ENCODE data around the gene RASL12.
"Not testable (repeated sequence)": the region's sequence is repeated elsewhere in the genome, so short reads cannot be mapped to it uniquely, and the experiment has no call there.

RASL12 gene

DNA sequence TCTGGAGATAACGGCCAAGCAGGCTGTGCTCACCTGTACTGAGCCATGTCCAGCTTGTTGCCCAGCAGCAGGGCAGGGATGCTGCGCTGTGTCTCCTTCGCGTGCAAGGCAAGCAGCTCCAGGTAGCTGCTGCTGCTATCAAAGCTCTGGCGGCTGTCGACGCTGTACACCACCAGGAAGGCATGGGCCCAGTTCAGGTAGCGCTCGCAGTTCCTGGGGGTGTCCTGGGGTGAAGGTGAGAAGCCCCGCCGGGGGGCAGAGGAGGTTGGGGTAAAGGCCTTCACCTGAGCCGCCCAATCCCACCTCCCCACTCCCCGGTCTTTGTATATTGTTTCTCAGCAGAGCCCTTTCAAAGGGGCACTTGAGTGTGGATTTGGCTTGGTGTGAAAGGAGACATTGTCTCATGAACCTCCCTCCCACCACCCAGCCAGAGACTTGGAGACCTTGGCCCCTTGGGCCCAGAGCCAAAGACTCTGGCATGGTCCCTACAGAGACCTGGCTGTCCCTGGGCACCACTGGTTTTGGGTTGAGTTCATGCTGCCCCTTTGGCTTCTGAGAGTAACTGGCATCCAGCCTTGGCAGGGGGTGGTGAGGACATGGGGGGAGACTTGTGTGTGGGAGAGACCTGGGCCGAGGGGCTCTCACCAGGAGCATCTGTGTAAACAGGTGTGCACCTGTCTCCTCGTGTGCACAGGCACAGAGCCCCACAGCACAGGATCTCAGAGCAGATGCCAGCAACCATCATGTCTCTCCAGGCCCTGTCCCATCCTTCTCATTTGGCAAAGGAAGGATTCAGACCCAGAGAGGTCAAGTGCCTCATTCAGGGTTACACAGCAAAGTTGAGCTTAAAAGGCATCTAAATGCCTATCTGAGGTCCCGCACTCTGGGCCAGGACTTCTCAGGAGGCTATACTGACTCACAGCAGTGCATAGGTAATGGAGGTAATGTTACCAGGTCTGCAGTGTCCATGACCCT, 9.1 kb downstream of the RASL12 start:
- no peak for TF ChIP-seq ZNF274 (IDR thresholded peaks at IDR 0.05; ENCODE audit: low read depth, low read length)

DNA sequence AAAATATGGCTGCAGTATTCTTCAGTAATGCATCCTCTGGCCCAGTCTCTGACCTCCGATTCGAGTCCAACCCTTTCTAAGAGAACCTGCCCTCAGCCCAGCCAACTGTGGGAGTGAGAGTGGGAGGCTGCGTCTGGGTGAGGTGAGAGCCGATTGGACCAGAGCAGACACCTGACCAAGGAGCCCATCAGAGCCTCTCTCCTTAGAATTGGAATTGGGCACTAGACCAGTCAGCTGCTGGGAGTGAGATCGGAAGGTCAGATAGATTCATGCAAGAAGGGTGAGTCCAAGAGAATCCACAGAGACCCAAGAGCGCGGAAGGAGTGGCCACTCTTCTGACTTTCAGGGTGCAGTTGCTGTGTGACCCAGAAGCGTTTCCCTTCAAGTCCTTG, 10.2 kb downstream of the RASL12 start:
- H3K4me3 ChIP-seq (ENCODE audit: low read length): no peak overlapping the region
- TF ChIP-seq ZNF274 (IDR thresholded peaks at IDR 0.05; ENCODE audit: low read depth, low read length): no peak

More for the DNA sequence above, 9.1 kb downstream of the RASL12 start:
- no peak overlapping the region for H3K4me3 ChIP-seq (ENCODE audit: low read length)

GRCh38 chr15:65056868-65057548, 10.8 kb downstream of the RASL12 start:
- H3K4me3 ChIP-seq (ENCODE audit: low read length): no peak overlapping the region
- no peak for TF ChIP-seq ZNF274 (IDR thresholded peaks at IDR 0.05; ENCODE audit: low read depth, low read length)

DNA sequence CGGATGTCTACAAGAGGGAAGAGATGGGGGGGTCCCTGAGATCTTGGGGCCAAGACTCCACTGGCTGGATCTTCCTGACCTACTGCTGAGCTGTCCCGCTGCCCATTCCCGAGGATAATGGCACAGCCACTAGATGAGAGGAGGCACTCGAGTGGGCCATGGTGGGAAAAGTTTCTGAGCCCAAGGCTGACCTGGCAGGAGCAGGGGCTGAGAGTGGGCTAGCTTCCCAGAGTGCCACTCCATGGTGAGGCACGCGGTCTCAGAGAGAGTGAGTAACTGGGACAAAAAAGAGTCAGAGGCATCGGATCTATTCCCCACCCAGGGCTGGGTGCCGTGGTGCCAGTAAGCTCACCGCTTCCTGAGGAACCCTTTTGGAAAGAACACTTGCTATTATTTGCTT, 11.7 kb downstream of the RASL12 start:
- TF ChIP-seq ZNF274 (IDR thresholded peaks at IDR 0.05; ENCODE audit: low read depth, low read length): no peak
- H3K4me3 ChIP-seq (ENCODE audit: low read length): no peak overlapping the region

DNA sequence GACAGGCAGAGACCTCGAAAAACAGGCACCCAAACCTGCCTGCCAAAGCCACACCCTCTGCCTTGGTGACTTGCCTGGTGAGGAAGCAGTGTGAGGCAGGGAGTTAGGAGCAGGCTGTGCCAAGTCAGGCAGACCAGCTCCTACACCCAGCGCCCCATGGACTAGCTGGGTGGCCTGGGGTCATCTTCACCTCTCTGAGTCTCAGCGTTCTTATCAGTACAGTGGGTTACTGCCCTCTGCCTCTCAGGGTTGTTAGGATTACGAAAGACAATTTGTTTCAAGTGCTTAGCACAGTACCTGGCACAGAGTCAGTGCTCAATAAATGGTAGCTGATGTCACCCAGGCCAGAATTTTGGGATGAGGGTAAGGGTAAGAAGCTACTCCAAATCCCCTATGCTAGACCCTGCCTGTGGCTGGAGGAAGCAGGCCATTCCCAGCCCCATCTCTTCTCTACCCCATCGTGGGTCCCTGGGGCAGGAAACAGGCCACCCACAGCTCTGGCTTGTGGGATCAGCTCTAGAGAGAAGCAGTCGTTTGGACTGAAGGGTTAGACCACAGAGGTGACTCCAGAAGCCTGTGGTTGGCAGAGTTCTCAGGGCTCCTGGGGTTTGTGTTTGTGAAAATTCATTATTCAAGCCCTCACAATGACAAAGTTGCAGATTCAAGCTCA, 12.5 kb downstream of the RASL12 start:
- no peak for TF ChIP-seq ZNF274 (IDR thresholded peaks at IDR 0.05; ENCODE audit: low read depth, low read length)

DNA sequence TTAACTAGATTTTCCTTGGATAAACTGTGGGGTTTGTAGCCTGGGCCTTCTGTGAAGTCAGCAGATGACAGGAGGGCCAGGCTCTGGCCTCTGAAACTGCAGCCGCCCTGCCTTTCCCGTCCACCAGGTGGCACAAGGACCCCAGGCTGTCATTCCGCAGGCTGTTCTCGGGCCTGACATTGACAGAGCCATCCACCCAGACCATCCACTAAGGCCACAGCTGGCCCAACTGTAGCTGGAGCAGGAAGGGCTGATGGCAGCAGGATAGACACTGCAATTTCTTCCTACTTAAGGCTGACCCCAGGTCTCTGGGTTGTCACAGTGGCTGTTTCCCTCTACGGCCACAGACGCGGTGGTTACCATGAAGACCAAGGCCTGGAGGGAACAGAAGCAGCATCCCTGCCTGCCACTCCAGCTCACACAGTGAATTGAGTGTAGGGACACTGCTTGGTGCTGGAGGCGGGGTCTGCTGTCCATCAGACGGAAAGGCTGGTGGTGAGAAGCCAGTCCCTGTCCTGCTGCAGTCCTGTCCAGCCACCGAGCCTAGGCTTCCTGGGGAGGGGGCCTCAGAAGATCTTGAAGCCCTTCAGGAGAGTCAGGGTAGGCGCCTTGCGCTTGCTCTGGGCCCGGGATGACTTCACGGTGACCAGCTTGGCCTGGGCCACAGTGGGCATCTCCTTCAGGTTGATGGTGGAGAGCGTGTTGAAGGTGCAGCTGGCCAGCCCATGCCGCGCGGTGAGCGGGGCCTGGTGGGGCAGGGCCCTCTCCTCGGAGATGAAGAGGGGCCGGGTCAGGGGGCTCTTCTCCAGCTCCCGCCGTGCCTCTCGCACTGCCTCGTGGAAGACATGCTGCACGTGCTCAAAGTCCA, 13.2 kb downstream of the RASL12 start:
- H3K4me3 ChIP-seq (ENCODE audit: low read length): no peak overlapping the region
- no peak for TF ChIP-seq ZNF274 (IDR thresholded peaks at IDR 0.05; ENCODE audit: low read depth, low read length)

More for the DNA sequence above, 12.5 kb downstream of the RASL12 start:
- no peak overlapping the region for H3K4me3 ChIP-seq (ENCODE audit: low read length)

GRCh38 chr15:65052956-65053355, 14.8 kb downstream of the RASL12 start:
- H3K4me3 ChIP-seq (ENCODE audit: low read length): no peak overlapping the region
- TF ChIP-seq ZNF274 (IDR thresholded peaks at IDR 0.05; ENCODE audit: low read depth, low read length): no peak

GRCh38 chr15:65051266-65051665, 16.5 kb downstream of the RASL12 start:
- no peak overlapping the region for H3K4me3 ChIP-seq (ENCODE audit: low read length)
- TF ChIP-seq ZNF274 (IDR thresholded peaks at IDR 0.05; ENCODE audit: low read depth, low read length): no peak

DNA sequence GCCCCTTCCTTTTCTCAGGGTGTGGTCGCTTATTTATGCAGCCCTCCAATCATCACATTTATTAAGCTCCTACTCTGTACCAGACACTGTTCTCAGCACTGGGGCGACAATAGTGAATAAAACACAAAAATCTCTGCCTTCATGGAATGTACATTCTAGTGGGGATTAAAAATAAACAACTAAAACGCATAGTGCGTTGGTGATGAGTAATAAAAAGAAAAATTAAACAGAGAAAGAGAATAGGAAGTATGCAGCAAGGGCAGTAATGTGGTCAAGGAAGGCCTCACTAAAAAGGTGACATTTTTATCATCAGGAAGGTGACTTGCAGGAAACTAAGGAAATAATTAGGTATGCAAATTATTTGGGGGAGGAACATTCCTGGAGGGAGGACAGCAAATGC, 17.5 kb downstream of the RASL12 start:
- TF ChIP-seq ZNF274 (IDR thresholded peaks at IDR 0.05; ENCODE audit: low read depth, low read length): no peak

GRCh38 chr15:65049418-65049840, 18.4 kb downstream of the RASL12 start:
- TF ChIP-seq ZNF274 (IDR thresholded peaks at IDR 0.05; ENCODE audit: low read depth, low read length): no peak
- no peak overlapping the region; the same call in 1 of the 2 replicates for H3K4me3 ChIP-seq (ENCODE audit: low read length)

More for the DNA sequence above, 17.5 kb downstream of the RASL12 start:
- no peak overlapping the region for H3K4me3 ChIP-seq (ENCODE audit: low read length)

DNA sequence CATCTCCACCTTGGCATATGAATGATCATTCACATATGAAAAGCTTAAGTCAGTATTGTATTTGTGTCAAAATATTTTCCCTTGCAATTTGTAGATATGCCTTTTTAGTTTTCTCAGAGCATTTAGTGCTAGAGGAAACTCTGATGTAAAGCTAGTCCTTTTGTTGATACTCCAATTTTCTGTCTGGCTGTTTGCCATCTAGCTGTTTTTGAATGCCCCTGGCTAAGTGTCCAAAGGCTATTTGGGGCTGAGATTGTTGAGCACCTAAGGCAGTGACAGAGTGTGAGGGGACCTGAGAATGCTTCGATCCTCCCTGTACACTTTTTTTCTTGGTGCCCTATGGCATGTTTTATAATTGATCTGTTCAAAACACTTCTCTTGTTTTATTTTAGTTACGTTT, 19.6 kb downstream of the RASL12 start:
- TF ChIP-seq ZNF274 (IDR thresholded peaks at IDR 0.05; ENCODE audit: low read depth, low read length): no peak
- no peak overlapping the region for H3K4me3 ChIP-seq (ENCODE audit: low read length)

DNA sequence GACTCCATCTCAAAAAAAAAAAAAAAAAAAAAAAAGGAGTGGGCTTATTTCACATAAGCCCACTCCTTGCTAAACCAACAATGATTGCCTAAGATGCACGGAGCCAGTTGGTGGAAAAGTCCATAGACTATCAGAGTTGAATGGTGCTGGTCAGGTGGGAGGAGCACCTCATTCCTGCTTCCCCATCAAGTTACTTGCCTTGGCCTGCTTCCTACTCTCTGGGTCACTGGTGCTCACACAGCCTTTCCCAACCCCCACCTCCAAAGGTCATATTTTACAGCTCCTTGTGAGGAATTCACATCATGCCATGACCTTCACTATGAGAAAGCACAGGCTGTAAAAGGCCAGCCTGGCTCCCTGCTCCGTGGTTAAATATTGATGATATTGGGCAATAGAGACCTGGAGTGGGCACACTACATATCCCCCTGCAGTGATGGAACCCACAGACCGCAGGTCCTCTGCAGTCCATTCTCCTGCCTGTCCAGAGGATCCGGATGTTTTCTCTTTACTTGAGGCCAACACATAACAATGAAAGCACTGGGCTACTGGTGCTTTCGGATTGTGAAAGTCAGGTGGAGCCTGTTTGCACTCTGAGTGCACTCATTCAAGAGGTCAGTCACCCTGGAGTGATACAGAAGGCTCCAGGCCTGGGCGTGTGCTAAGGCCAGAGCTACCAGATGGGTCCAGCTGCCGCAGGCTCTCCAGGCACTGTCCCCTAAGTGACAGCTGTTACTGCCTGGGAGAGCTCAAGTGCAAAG, 22.9 kb downstream of the RASL12 start, which contains the start of gene SLC51B:
SLC51B (plus strand) TSS at position 664 of the 758 bp plus-strand sequence. CDS start 4,618 bp downstream, outside the sequence.
- no peak for TF ChIP-seq ZNF274 (IDR thresholded peaks at IDR 0.05; ENCODE audit: low read depth, low read length)

GRCh38 chr15:65044218-65044617, 23.6 kb downstream of the RASL12 start:
- not testable (repeated sequence) for H3K4me3 ChIP-seq (ENCODE audit: low read length)

More for the DNA sequence above, 22.9 kb downstream of the RASL12 start, which contains the start of gene SLC51B:
- H3K4me3 ChIP-seq (ENCODE audit: low read length): no peak within 1 kb of the TSS

Measured in GM08714 (cell line).